Nucleus accumbens (tissue), 56 donors: ENCODE data around the gene OGFR.
A peak's percentile ranks its signal among the peaks of the same experiment; 100 is the strongest.
"Not testable (repeated sequence)": the region's sequence is repeated elsewhere in the genome, so short reads cannot be mapped to it uniquely, and the experiment has no call there.

Experiments used
- DNase-seq, 56 donors: peaks; one replicate each; lab custom pipeline; 2025; lab: John Stamatoyannopoulos, UW

Gene OGFR

DNA sequence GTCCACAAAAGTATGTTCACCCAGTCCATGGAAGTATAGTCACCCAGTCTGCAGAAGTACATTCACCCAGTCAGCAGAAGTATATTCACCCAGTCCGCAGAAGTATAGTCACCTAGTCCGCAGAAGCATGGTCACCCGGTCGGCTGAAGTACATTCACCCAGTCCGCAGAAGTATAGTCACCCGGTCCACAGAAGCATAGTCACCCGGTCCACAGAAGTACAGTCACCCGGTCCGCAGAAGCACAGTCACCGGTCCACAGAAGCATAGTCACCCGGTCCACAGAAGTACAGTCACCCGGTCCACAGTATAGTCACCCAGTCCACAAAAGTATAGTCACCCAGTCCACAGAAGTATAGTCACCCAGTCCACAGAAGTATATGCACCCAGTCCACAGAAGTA, 48.2 kb downstream of the OGFR start:
- DNase-seq: no peak

DNA sequence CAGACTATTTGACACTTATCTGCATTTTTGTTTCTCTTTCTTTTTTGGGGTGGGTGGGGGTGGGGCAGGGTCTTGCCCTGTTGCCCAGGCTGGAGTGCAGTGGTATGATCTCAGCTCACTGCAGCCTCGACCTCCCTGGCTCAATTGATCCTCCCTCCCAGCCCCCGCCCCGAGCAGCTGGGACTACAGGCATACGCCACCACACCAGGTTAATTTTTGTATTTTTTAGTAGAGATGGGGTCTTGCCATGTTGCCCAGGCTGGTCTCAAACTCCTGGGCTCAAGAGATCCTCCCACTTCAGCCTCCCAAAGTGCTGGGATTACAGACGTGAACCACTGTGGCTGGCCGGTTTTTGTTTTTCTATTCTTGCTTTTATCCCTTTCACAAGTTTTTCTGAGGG, 48.7 kb downstream of the OGFR start:
- DNase-seq: not testable (repeated sequence)

DNA sequence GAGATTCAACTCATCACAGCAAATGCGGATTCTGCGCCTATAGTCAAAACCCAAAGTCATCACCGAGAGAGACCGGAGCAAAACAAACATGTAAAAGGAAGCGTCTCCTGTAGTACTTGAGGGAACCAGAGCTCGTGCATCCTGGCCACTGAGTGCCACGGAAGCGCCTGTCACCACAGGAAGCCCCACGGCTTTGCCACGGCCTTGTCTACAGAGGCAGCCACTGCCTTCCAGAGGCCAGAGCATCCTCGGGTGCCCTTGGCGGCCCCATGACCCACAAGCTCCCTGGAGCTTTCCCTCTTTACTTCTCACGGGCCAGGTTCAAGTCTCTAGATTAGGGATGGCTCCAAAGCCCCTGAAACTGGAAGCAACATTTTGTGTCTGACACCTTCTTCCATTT, 49.5 kb downstream of the OGFR start:
- no peak for DNase-seq

DNA sequence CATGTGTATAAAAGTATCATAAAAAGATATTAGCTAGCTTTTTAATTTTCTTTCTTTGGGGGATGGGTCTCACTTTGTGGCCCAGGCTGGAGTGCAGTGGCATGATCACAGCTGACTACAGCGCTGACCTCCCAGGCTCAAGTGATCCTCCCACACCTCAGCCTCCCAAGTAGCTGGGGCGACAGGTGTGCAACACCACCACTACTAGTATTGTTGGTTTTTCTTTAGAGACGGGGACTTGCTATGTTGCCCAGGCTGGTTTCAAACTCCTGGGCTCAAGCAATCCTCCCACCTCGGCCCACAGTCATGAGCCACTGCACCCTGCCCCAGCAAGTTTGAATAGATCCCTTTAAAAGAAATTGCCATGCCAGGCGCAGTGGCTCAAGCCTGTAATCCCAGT, 50.5 kb downstream of the OGFR start:
- no peak for DNase-seq

DNA sequence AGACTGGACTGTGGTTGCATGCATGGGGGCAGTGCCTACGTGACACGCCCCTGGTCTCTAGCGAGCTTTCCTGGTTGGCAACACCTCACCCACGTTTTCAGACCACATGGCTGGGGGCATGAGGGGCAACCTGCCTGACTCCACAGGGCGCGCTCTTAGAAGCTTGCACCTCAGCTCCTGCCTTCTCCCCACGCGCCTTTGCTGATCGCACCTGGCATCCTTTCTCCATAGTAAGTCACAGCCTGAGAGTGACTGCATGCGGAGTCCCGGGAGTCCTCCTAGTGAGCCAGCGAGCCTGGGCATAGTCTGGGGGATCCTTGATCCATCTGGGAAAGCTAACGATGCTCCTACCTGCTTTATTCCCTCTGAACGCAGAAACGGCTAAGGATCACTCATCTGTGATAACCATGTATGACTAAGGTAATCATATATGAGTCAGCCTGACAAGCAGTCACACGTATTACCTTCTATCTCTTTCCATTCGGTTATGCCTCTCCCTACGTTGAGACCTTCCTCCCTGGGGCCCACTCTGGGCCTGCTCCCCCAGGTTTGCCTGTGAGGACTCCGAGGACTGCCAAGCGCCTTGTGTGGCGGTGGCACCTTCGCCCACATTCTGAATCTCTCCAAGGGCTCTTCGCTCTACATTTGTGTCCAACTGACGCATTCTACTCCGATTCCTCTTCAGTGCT, 52.4 kb downstream of the OGFR start:
- no peak for DNase-seq

DNA sequence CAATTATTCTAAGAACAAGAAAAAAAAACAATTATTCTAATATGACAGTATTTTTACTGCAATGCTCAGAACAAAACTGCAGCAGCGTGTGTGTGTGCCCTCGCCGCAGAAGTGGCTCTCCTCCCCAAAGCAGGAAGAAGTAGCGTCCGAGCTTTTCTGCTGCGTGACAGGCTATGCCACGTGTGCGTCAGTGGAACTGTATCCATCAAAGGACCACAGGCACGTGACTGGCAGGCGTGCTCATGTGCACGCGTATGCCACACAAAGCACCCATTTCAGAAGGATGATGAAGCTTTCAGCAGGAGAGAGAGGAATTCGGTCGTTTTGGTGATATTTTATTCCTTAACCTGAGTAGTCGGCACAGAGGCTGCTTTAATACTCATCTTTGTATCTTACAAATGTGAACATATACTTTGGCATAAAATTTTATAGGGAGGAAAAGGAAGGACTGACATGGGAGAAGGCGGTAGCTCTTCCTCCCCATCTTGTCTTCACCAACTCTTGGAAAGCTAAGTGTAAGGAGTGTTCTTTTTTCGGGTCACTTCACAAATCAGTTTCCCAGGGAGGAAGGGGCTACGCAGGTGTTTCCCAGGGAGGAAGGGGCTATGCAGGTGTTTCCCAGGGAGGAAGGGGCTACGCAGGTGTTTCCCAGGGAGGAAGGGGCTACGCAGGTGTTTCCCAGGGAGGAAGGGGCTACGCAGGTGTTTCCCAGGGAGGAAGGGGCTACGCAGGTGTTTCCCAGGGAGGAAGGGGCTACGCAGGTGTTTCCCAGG, 53.6 kb downstream of the OGFR start:
- DNase-seq: peak in 28 of 56 donors; percentile 12 to 77 (median 40)

DNA sequence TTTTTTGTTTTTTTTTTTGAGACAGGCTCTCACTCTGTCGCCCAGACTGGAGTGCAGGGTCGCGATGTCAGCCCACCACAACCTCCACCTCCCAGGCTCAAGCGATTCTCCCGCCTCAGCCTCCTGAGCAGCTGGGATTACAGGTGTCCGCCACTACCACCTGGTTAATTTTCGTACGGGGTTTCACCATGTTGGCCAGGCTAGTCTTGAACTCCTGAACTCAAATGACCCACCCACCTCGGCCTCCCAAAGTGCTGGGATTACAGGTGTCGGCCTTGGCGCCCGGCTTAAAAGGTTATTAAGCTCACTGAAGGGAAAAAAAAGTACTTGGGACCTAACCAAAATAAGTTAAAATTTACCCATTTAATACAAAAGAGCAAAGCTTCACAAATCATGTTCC, 55.1 kb downstream of the OGFR start:
- no peak for DNase-seq

DNA sequence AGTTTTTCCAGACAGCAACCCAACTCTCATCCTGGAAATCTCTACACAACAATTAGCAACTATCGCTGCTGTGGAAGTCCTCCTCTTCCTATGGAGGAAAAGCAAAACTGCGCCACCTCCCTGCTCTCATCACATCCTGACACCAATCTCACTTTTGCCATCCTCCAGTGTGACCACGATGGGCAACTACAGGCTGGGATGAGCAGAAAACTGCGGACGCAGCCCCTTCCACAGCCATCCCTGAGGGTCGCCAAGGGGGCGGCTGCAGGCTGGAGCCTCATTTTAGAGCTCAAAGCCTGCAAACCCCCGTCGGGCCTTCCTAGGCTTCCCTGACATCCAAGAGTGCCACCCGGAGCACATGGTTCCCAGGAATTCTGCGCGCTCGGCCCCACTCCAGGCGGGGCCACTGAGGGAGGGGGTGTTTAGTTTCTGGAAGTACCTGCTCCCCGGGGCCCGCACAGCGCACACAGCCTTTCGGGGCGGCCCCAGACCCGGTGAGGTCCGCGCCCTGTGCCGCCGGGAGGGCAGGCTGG, 55.8 kb downstream of the OGFR start:
- peak in 26 of 56 donors; percentile 17 to 57 (median 32) for DNase-seq

DNA sequence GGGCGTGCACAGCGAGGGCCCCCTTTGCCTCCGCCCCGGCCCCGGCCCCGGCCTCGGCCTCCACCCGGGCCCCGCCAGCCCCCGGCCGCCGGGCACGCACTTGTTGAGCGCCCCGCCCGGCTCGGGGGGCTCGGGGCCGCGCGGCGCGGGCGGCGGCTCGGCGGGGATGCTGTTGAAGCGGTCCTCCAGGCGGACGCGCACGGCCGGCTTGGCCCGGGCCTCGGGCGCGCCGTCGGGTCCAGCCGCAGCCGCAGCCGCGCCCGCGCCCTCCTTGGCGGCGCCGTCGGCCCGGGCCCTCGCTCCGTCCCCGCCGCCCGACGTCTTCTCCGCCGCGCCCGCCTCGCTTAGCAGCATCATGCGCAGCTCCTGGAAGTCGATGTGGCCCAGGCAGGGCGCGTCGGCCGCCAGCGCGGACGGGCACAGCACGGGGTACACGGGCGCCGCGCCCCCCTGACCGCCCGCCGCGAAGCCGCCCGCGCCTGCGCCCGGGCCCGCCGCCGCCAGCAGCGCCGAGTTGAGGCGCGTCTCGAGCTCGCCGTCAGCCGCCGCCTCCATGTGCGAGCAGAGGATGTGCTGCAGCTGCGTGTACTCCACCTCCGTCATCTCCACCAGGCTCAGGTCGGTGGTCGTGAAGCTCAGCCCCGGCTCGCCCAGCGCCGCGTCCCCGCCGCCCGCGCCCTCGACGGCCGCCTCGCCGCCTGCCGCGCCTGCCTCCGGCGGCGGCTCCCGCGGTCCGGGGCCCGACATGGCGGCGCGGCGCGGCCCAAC, 56.5 kb downstream of the OGFR start:
- peak in 2 of 56 donors; percentile 14 to 19 for DNase-seq

DNA sequence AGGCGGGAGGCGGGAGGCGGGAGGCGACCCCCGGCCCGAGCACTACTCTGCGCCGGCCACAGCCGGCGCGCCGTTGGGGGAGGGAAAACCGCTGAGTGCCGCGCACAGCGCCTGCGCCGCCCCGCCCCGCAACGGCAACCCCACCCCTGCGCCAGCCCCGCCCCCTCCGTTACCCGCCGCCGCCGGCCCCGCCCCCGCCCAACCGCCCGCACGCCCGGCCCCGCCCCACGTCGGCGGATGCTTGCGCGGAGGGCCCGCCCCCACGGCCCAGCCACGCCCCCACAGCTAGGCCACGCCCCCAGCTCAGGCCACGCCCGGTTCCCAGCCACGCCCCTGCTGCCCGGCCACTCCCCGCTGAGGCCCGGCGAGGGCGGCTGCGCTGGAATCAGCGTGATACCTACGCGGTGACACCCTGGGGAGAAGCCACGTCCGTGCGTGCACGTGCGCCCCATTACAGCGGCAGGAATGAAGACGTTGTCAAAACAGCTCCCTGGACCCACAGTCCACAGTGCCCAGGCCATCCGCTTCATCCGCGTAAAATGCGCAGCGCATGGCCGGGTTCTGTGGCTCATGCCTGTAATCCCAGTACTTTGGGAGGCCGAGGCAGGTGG, 57.2 kb downstream of the OGFR start, which contains the start of gene TCFL5:
TSS of gene TCFL5 (minus strand) at position 97 of the 611 bp plus-strand sequence. CDS start 152 bp downstream, outside the sequence.
- peak in 55 of 56 donors; percentile 42 to 95 (median 89) for DNase-seq
